Nucleus accumbens (tissue), 56 donors: ENCODE data around the gene ZEB2.
"Not testable (repeated sequence)": the region's sequence is repeated elsewhere in the genome, so short reads cannot be mapped to it uniquely, and the experiment has no call there.

ENCODE experiments used
- DNase-seq, 56 donors: peaks; one replicate each; lab custom pipeline; 2025; lab: John Stamatoyannopoulos, UW

The ZEB2 gene

GRCh38 chr2:144364944-144365738, 154.8 kb downstream of the ZEB2 start:
- DNase-seq, result no peak

DNA sequence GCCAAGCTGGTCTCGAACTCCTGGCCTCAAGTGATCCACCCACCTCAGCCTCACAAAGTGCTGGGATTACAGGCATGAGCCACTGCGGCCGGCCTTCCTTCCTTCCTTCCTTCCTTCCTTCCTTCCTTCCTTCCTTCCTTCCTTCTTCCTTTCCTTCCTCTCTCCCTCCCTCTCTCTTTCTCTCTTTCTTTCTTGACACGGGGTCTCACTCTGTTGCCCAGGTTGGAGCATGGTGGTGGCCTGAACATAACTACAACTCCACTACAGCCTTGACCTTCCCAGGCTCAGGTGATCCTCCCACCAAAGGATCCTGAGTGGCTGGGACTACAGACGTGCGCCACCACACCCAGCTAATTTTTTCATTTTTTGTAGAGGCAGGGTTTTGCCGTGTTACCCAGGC, 155.7 kb downstream of the ZEB2 start:
- not testable (repeated sequence) for DNase-seq

- no peak for DNase-seq
These were observed 157.5 kb downstream of the ZEB2 start for GRCh38 chr2:144362401-144362800.

DNA sequence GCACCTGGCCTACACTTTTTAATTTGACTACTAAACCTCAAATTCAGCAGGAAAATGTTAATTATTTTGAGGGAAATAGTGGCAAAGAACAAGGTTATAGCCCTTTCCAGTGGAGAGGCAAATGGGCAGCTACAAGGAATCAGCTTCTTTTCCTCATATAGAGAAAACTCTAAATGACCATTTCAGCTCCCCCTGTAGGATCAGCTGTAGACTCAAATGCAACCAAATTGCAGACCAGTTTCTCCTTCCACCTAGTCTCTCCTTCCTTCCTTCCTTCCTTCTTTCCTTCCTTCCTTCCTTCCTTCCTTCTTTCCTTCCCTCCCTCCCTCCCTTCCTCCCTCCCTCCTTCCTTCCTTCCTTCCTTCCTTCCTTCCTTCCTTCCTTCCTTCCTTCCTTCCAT, 158.2 kb downstream of the ZEB2 start:
- no peak for DNase-seq

GRCh38 chr2:144359684-144360083, 160.2 kb downstream of the ZEB2 start:
- DNase-seq, result no peak

DNA sequence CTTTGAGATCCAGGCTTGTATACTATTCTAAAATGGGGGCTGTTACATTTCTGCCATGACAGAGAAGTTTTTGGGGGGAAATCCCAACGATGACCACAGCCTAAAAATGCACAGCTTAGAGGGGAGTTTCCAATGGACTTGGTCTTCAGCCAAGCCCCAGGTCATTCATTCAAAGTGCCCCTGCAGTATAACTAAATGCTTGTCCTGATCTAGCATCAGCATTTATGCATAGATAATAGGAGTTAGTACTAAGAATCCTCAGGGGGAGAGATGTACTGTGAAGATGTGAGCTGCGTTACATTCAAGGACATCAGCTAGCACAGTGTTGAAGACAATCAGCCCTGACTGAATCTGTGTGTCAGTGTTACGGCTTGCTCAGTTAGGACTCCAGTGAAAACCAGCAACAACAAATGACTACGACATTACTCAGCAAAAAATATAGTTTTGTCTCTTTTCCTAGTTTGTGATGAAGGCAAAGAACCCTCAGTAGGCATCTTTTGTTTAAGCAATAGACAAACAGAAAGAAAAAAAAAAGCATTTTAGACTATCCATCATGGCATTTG, 160.9 kb downstream of the ZEB2 start:
- no peak for DNase-seq

DNA sequence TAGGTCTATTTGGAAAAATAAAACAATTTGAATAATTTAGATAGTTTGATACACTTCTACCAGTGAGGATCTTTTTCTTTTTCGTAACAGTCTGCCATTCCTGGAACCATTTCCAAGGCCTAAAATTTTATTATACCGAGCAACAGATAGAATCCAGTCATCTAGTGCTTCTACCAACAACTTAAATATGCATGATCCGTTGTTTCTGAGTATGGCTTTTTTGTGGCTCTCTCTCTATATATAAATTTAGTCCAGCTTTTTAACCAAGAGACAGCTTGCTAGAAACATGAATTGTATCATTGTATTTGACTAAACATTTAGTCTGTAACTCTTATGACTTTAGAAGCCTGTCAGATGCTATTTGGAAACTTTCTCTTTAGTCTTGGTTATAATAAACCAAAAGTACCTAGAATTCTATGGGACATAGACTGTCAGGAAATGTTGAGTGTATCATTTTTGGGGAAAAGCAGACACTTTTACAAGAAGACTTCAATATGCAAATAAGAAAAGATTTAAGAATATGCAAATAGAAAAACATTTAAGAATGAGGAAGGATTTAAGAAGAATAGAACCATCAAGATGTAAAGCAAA, 161.4 kb downstream of the ZEB2 start:
- no peak for DNase-seq

- DNase-seq, result no peak
These were observed 162.1 kb downstream of the ZEB2 start for GRCh38 chr2:144357623-144358373.

DNA sequence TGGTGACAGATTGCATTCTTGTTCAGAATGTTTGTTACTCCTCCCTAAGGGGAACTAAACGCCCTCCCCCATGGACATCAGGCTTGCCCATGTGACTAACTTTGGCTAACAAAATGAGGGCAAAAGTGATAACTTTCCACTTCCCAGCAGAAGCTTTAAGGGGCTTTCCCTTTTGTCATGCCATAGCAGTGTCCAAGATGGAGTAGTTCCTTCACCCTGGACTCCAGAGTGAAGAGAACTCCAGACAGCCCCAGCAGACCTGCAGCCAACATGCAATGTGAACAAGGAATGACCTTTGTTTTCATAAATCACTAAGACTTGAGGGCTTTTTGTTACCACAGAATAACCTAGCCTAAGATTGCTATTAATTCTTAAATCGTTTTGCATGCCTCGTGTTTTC, 163.5 kb downstream of the ZEB2 start:
- DNase-seq, result no peak

GRCh38 chr2:144354953-144355352, 165.0 kb downstream of the ZEB2 start:
- DNase-seq, result no peak

DNA sequence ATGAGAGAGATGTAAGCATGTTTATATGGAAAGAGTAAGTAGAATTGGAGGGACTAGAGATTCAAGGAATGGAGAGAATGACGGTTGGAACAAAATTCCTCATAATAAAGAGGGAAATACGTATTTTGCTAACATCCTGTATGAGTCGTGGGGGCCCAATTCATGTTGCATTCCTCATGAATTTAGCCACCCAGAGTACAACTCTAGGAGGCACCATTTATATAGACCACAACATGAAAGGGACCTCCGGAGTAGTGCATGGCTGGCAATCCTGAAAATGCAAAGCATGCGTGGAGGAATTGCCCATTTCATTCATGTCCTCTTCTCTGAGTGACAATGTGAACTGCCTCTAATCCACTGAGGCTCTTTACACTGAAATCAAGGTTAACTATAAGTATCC, 168.2 kb downstream of the ZEB2 start:
- DNase-seq, result no peak

DNA sequence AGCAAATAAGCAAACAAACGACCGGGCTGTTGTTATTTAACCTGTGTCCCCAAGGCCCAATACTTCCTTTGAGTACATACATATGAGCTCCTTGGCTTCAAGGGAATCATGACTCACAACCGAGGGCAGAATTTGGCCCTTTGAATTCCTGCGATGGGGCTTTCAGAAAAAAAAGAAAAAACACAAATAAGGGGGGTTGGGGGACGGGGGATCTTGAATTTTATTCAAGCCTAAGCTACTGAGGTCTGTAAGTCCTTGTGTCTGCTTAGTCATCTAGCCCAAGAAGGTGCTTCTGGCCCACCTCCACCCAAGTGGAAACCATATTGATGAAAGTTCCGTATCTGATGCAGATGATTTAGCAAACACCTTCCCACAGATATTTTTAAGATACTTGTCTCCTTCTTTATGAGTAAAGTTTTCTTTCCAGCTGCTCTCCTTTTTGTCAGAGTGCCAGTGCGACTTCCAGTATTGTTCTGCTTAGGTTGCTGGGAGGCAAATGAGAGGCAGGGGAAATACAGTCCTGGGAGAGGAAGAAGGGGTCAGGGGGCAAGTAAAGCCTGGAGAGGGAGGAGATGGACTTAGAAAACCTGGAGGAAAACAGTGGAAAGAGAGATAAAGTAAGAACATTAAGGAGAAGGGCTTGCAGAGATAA, 169.6 kb downstream of the ZEB2 start:
- DNase-seq, result no peak

DNA sequence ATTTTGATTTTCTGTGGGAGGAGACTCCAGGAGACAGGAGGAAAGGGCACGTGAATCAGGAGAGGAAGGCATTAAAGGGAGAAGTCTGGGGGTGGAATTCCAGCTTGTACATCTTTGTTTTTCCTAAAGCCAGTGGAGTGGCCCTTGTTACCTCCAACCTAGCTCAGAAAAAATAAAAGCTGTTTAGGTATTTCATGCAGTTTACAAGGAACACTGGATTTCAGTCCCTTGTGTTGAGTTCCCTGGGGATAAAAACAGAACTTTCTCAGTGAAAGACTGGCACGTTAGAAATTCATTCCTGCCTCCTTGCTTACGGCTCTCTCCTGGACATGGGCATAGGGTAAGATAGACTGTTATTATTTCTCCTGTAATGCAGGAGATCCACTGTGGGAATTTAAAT, 170.2 kb downstream of the ZEB2 start:
- no peak for DNase-seq

DNA sequence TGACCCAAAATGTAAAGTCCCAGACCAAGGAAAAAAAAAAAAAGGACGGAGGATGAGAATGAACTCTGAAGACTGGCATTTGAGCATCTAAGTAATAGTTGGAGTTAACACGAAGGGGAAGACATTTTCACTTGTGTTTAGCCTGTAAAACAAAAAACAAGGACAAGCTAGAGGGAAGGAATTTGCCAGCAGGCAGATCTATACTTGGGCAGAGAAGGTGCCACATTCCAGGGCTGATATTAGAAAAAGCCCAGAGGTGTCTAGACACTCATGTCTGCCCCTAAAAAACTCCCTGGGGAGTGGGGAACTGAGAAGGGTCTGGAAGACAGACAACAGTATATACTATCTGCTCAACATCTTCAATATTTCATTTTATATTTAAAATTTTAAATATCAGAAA, 171.1 kb downstream of the ZEB2 start:
- DNase-seq, result no peak

DNA sequence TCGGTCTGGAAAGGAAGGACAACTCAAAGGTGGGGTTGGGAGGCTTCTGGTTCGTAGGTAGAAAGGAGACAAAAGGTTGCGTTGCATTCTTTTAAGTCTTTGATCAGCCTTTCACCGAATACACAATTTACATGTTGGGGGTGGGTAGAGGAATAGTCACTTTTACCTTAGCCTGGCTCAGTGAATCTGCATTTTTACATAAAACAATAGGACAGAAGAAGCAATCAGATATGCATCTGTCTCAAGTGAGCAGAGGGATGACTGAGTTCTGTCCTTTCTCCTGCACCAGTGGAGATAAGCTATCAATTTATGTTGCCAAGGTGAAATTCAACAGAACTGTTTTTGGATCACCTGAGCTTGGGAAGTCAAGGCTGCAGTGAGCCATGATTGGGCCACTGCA, 173.7 kb downstream of the ZEB2 start:
- no peak for DNase-seq

DNA sequence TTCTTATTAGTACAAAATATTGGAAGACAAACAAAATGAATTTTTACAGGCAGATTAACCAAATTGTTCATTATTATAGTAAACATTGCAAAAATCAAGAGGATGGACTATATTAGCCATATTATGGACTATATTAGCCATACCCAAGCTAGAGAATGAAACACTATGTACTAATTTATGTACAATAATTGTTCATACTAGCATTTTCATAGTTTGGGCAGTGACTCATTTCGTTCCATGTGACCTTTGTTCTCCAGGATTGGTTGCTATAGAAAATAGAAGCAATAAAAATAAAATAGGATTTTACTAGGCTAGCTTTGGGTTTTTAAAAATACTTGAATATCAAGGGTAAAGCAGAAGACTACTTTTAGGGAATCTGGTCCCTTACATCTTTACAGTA, 176.8 kb downstream of the ZEB2 start:
- no peak for DNase-seq

- DNase-seq, result no peak
These were observed 178.4 kb downstream of the ZEB2 start for GRCh38 chr2:144341538-144341937.

- no peak for DNase-seq
These were observed 180.9 kb downstream of the ZEB2 start for GRCh38 chr2:144339048-144339447.

DNA sequence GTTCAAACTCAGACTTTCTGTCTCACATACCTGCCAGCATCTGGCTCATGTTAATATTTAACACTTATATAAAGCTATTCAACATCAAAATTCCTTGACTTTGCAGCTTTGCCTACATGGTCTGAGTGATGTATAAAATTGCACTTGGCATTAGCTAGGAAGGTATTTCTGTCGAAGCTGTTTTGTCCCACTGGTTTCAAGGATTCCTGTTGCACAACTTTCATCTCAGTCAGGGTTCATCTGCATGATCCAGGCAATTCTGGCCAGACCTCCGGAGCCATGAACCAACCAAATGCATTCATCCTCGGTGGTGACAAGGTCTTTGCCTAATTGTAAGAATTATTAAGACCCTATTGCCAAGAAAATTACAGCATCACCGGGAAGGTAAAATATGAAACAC, 185.4 kb downstream of the ZEB2 start:
- DNase-seq, result no peak
